ENCODE data around the gene TUBGCP6. TPM values are rescaled to one million over a fixed set of nuclear protein-coding genes. Genes with fewer than 3 reads are reported as not detected.

Gene TUBGCP6
- total and polyA plus RNA-seq, 2 experiments from 2014 or later: 18.6 to 47.1 TPM

DNA sequence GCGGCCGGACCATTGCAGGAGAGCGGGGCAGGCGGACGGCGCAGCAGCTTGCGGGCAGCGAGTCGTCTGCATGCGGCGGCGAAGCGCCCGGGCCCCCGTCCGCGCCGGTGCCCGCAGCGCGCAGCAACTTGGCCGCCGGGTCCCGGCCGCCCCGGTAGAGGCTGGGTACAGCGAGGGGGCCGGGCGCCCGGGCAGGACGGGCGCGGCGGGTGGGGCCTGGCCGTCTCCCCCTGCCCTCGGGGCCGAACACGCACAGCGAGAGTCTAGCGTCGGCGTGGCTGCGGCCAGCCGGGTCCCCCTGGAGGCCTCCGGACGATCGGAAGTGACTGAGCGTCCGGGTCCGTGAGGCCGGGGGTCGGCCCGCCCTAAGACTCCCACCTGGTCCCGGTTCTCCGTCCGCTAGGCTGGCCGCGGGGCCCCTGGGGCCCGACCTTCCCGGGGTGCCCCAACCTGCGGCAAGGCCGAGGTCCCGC is 59.9 kb downstream of the TUBGCP6 start:
- H3F3A ChIP-seq (replicated peaks; ENCODE audit: low read depth): no peaks in the 10 kb centered on the region
- Mint-ChIP-seq H3K27me3 (ENCODE audit: insufficient read depth, low read depth, poor library complexity) (peaks cover 18% of the 10 kb centered on the region), H3K4me1 (peaks cover 15% of the 10 kb centered on the region), H3K4me3 (peak overlapping the region; percentile 79), H3K27ac (no peak overlapping the region), H3K9me3 (no peaks in the 10 kb centered on the region), H3K36me3 (ENCODE audit: low read depth) (no peaks in the 10 kb centered on the region; the same call in 2 of the 3 replicates)
- 0 out of 2 replicates have a peak, but pooled peaks cover 10% of the 10 kb centered on the region for H3K27me3 ChIP-seq (ENCODE audit: insufficient read depth)
- peaks cover 24% of the 10 kb centered on the region for H3K79me2 ChIP-seq (replicated peaks; ENCODE audit: insufficient read depth)
- TF ChIP-seq EZH2phosphoT487 (IDR thresholded peaks at IDR 0.05; ENCODE audit: unreplicated experiment) (no peak), STAT1 (IDR thresholded peaks at IDR 0.05; ENCODE audit: unreplicated experiment) (no peak), POLR2AphosphoS5 (IDR thresholded peaks at IDR 0.05; ENCODE audit: low read depth) (no peak), JUNB (IDR thresholded peaks at IDR 0.05; ENCODE audit: unreplicated experiment) (no peak)
- TF ChIP-seq, protein P1, sequence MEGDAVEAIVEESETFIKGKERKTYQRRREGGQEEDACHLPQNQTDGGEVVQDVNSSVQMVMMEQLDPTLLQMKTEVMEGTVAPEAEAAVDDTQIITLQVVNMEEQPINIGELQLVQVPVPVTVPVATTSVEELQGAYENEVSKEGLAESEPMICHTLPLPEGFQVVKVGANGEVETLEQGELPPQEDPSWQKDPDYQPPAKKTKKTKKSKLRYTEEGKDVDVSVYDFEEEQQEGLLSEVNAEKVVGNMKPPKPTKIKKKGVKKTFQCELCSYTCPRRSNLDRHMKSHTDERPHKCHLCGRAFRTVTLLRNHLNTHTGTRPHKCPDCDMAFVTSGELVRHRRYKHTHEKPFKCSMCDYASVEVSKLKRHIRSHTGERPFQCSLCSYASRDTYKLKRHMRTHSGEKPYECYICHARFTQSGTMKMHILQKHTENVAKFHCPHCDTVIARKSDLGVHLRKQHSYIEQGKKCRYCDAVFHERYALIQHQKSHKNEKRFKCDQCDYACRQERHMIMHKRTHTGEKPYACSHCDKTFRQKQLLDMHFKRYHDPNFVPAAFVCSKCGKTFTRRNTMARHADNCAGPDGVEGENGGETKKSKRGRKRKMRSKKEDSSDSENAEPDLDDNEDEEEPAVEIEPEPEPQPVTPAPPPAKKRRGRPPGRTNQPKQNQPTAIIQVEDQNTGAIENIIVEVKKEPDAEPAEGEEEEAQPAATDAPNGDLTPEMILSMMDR (conservative IDR thresholded peaks at IDR 0.05; ENCODE audit: low read depth in 2 of 2): no peak
- TF ChIP-seq, protein P2, sequence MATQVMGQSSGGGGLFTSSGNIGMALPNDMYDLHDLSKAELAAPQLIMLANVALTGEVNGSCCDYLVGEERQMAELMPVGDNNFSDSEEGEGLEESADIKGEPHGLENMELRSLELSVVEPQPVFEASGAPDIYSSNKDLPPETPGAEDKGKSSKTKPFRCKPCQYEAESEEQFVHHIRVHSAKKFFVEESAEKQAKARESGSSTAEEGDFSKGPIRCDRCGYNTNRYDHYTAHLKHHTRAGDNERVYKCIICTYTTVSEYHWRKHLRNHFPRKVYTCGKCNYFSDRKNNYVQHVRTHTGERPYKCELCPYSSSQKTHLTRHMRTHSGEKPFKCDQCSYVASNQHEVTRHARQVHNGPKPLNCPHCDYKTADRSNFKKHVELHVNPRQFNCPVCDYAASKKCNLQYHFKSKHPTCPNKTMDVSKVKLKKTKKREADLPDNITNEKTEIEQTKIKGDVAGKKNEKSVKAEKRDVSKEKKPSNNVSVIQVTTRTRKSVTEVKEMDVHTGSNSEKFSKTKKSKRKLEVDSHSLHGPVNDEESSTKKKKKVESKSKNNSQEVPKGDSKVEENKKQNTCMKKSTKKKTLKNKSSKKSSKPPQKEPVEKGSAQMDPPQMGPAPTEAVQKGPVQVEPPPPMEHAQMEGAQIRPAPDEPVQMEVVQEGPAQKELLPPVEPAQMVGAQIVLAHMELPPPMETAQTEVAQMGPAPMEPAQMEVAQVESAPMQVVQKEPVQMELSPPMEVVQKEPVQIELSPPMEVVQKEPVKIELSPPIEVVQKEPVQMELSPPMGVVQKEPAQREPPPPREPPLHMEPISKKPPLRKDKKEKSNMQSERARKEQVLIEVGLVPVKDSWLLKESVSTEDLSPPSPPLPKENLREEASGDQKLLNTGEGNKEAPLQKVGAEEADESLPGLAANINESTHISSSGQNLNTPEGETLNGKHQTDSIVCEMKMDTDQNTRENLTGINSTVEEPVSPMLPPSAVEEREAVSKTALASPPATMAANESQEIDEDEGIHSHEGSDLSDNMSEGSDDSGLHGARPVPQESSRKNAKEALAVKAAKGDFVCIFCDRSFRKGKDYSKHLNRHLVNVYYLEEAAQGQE (IDR thresholded peaks at IDR 0.05; ENCODE audit: unreplicated experiment): no peak
- H3K4me1 ChIP-seq (ENCODE audit: insufficient read depth): peaks cover 13% of the 10 kb centered on the region
- H3K27ac ChIP-seq (ENCODE audit: low read depth): no peak overlapping the region
- no peaks in the 10 kb centered on the region for H3K36me3 ChIP-seq (ENCODE audit: insufficient read depth)
- H2AFZ ChIP-seq: peak overlapping the region; percentile 96
- ATAC-seq: peak; percentile 33
- DNase-seq (ENCODE audit: low spot score): peak; percentile 58
- peak overlapping the region; percentile 84 for H3K4me2 ChIP-seq
- H4K20me1 ChIP-seq (replicated peaks; ENCODE audit: insufficient read depth): peaks cover 5% of the 10 kb centered on the region; the same call in 1 of the 2 replicates
- H3K9me2 ChIP-seq (ENCODE audit: insufficient read depth): no peaks in the 10 kb centered on the region
- H3K4me3 ChIP-seq: peak overlapping the region; percentile 67

DNA sequence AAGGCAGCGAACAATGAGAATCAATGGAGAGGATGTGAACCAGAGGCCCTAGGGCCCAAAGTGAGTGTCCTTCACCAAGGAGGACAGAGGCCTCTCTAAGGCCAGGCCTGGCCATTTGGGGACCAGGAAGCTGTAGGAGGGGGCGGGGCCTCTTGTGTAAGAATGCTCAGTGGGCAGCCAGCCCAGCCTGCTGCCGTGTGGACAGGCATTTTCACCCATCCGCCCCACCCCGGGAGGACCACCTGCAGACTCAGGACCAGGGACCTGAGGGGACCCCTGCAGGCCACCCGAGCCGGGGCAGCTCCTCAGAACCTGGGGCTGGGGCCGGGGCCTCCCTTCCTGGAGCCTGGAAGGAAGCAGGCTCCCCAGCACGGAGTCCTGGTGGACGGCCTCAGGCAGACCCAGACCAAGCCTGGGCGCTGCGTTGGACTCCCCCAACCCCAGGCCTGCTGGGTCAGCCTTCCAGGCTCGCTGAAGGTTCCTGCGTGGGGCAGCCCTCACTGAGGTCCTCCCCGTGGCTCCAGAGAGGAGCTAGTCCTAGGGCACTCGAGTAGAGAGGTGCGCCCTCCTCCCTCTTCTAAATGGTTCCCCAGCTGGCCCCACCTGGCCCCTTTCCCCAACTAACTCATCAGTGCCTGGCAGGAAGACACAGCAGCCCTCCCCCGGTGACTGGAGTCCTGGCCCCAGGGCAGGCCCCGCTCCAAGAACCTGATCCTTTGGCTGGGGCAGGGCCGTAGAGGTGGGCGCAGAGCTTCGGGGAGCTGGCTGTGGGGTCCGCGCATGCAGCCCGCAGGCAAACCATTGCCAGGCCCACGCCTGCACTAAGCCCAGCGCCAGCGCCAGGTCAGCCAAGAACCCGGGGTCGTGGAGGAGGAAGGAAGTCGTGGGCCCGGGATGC is 60.6 kb downstream of the TUBGCP6 start:
- peaks cover 19% of the 10 kb centered on the region for H3K27me3 Mint-ChIP-seq (ENCODE audit: insufficient read depth, low read depth, poor library complexity)
- H3K36me3 Mint-ChIP-seq (ENCODE audit: low read depth): peaks cover 4% of the 10 kb centered on the region; the same call in 1 of the 3 replicates
- Histone ChIP-seq H3K27me3 (ENCODE audit: insufficient read depth) (0 out of 2 replicates have a peak, but pooled peaks cover 10% of the 10 kb centered on the region), H3K36me3 (ENCODE audit: insufficient read depth) (no peaks in the 10 kb centered on the region), H2AFZ (peak overlapping the region; percentile 96), H3K79me2 (replicated peaks; ENCODE audit: insufficient read depth) (peaks cover 24% of the 10 kb centered on the region), H4K20me1 (replicated peaks; ENCODE audit: insufficient read depth) (peaks cover 5% of the 10 kb centered on the region; the same call in 1 of the 2 replicates), H3K4me3 (peak overlapping the region; percentile 67), H3F3A (replicated peaks; ENCODE audit: low read depth) (no peaks in the 10 kb centered on the region), H3K4me2 (peak overlapping the region; percentile 84), H3K27ac (ENCODE audit: low read depth) (no peak overlapping the region), H3K4me1 (ENCODE audit: insufficient read depth) (peaks cover 13% of the 10 kb centered on the region), H3K9me2 (ENCODE audit: insufficient read depth) (no peaks in the 10 kb centered on the region)
- peak overlapping the region; percentile 79 for H3K4me3 Mint-ChIP-seq
- ATAC-seq: peak; percentile 33
- TF ChIP-seq POLR2AphosphoS5 (IDR thresholded peaks at IDR 0.05; ENCODE audit: low read depth) (no peak), NANOG (IDR thresholded peaks at IDR 0.05; ENCODE audit: borderline replicate concordance) (no peak), EZH2phosphoT487 (IDR thresholded peaks at IDR 0.05; ENCODE audit: unreplicated experiment) (no peak), CREB1 (CRISPR knock-in tag; IDR thresholded peaks at IDR 0.05; ENCODE audit: low read depth) (no peak), ZNF331 (CRISPR knock-in tag; IDR thresholded peaks at IDR 0.05; ENCODE audit: low read depth) (no peak)
- H3K27ac Mint-ChIP-seq: no peak overlapping the region
- DNase-seq (ENCODE audit: low spot score): peak; percentile 61
- H3K4me1 Mint-ChIP-seq: peaks cover 10% of the 10 kb centered on the region
- H3K9me3 Mint-ChIP-seq: no peaks in the 10 kb centered on the region
